Measurements from ENCODE around the gene FAM124A.
"Not testable (repeated sequence)": the region's sequence is repeated elsewhere in the genome, so short reads cannot be mapped to it uniquely, and the experiment has no call there.

DNA sequence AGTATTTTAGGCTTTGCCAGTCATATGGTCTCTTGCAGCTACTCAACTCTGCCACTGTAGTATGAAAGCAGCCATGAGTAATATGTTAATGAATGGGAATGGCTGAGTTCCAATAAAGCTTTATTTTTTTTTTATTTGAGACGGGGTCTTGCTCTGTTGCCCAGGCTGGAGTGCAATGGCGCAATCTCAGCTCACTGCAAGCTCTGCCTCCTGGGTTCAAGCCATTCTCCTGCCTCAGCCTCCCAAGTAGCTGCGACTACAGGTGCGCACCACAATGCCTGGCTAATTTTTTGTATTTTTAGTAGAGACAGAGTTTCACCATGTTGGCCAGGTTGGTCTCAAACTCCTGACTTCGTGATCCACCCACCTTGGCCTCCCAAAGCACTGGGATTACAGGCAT lies 60.7 kb downstream of the FAM124A start:
- TF ChIP-seq, protein P1, sequence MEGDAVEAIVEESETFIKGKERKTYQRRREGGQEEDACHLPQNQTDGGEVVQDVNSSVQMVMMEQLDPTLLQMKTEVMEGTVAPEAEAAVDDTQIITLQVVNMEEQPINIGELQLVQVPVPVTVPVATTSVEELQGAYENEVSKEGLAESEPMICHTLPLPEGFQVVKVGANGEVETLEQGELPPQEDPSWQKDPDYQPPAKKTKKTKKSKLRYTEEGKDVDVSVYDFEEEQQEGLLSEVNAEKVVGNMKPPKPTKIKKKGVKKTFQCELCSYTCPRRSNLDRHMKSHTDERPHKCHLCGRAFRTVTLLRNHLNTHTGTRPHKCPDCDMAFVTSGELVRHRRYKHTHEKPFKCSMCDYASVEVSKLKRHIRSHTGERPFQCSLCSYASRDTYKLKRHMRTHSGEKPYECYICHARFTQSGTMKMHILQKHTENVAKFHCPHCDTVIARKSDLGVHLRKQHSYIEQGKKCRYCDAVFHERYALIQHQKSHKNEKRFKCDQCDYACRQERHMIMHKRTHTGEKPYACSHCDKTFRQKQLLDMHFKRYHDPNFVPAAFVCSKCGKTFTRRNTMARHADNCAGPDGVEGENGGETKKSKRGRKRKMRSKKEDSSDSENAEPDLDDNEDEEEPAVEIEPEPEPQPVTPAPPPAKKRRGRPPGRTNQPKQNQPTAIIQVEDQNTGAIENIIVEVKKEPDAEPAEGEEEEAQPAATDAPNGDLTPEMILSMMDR (IDR thresholded peaks at IDR 0.05; ENCODE audit: low read depth, low read length): not testable (repeated sequence)
- TF ChIP-seq EZH2phosphoT487 (IDR thresholded peaks at IDR 0.05; ENCODE audit: low read depth): not testable (repeated sequence)

Measured in OCI-LY3 (cell line).